ENCODE data around the gene AARS2. TPM values are rescaled to one million over a fixed set of nuclear protein-coding genes. Genes with fewer than 3 reads are reported as not detected.
A peak's percentile ranks its signal among the peaks of the same experiment; 100 is the strongest.

The AARS2 gene
- total RNA-seq, 1 donor from 2014 or later: 23.0 TPM

- Mint-ChIP-seq H3K27me3 (ENCODE audit: insufficient read depth) (peaks cover 55% of the 10 kb centered on the region), H3K36me3 (ENCODE audit: low read depth) (no peaks in the 10 kb centered on the region), H3K4me3 (no peak overlapping the region), H3K9me3 (no peaks in the 10 kb centered on the region), H3K27ac (no peak overlapping the region), H3K4me1 (ENCODE audit: low read depth) (no peaks in the 10 kb centered on the region)
- intact Hi-C loops (cut with micrococcal nuclease): no loop called here
- DNase-seq (ENCODE audit: low spot score): no peak
These were observed 37.1 kb downstream of the AARS2 start for GRCh38 chr6:44275749-44276648.

GRCh38 chr6:44275271-44275748 is 37.8 kb downstream of the AARS2 start:
- DNase-seq (ENCODE audit: low spot score): no peak
- Mint-ChIP-seq H3K9me3 (no peaks in the 10 kb centered on the region), H3K27ac (no peak overlapping the region), H3K27me3 (ENCODE audit: insufficient read depth) (peaks cover 56% of the 10 kb centered on the region), H3K4me1 (ENCODE audit: low read depth) (no peaks in the 10 kb centered on the region), H3K4me3 (no peak overlapping the region), H3K36me3 (ENCODE audit: low read depth) (no peaks in the 10 kb centered on the region)
- intact Hi-C loops (cut with micrococcal nuclease): no loop called here

DNA sequence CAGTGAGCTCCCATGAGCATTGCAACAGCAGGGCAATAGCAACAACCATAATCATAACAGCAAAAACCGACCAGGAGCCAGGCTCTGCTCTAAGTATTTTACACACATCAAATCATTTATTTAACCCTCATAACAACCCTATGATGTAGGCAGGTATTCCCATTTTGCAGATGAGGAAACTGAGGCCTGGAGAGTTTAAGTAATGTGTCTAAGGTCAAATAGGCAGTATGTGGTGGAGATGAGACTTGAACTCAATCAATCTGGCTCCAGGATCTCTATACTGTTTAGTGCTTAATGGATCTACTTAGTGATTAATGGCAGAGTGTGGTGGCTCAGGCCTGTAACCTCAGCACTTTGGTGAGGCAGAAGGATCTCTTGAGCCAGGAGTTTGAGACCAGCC is 39.5 kb downstream of the AARS2 start:
- peaks cover 10% of the 10 kb centered on the region for H3K4me1 Mint-ChIP-seq (ENCODE audit: low read depth)
- H3K36me3 Mint-ChIP-seq (ENCODE audit: low read depth): no peaks in the 10 kb centered on the region
- no peak overlapping the region for H3K4me3 Mint-ChIP-seq
- H3K9me3 Mint-ChIP-seq: no peaks in the 10 kb centered on the region
- intact Hi-C loops (cut with micrococcal nuclease): no loop called here
- peaks cover 64% of the 10 kb centered on the region for H3K27me3 Mint-ChIP-seq (ENCODE audit: insufficient read depth)
- DNase-seq (ENCODE audit: low spot score): no peak
- H3K27ac Mint-ChIP-seq: no peak overlapping the region

- no peak for DNase-seq (ENCODE audit: low spot score)
- intact Hi-C loops (cut with micrococcal nuclease): no loop called here
These were observed 40.1 kb downstream of the AARS2 start for GRCh38 chr6:44272999-44273566.

DNA sequence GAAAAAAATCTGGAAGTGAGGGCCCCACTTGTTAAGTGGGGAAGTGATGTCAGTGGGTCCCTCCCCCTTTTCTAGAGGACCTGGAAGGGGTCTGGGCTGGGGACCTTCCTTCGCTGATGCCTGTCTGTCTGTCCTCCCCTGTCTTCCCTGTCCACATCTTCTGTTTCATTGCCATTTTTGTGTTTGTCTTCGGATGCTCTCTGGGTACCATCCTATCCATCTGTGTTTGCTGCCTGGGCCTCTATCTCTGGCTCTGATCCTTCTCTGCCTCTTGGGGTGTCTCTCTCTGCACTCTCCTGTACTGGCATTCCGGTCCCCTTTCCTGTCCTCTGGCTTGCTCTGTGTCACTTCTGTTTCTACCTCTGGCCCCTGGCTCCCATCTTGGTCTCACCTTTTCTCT is 40.6 kb downstream of the AARS2 start:
- peak overlapping the region; percentile 3 for H3K4me3 Mint-ChIP-seq
- no peak overlapping the region for H3K27ac Mint-ChIP-seq
- no peaks in the 10 kb centered on the region for H3K36me3 Mint-ChIP-seq (ENCODE audit: low read depth)
- intact Hi-C loops (cut with micrococcal nuclease): no loop called here
- DNase-seq (ENCODE audit: low spot score): no peak
- H3K9me3 Mint-ChIP-seq: no peaks in the 10 kb centered on the region
- peaks cover 60% of the 10 kb centered on the region for H3K27me3 Mint-ChIP-seq (ENCODE audit: insufficient read depth)
- H3K4me1 Mint-ChIP-seq (ENCODE audit: low read depth): peaks cover 14% of the 10 kb centered on the region

More at GRCh38 chr6:44272999-44273566, 40.1 kb downstream of the AARS2 start:
- Mint-ChIP-seq H3K27ac (no peak overlapping the region), H3K27me3 (ENCODE audit: insufficient read depth) (peaks cover 65% of the 10 kb centered on the region), H3K4me3 (peak overlapping the region; percentile 3), H3K36me3 (ENCODE audit: low read depth) (no peaks in the 10 kb centered on the region), H3K9me3 (no peaks in the 10 kb centered on the region), H3K4me1 (ENCODE audit: low read depth) (peaks cover 10% of the 10 kb centered on the region)

DNA sequence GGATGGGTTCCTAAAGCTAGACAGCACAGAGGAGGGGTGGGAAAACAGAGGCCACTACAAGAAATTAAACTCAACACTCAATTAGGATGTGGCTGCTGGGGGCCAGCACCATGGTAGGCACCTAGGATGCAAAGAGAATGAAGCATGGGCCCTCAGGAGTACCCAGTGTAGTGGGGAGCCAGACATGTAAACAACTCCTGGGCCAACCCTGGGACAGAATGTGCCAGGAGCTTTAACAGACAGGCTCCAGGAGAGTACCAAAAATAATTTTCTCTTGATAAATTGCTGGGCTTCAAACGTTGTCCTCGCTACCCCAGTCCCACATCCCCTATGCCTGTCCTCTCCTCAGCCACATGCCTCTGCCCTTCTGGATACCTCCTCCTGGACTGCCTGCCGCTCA is 41.2 kb downstream of the AARS2 start:
- Mint-ChIP-seq H3K4me3 (peak overlapping the region; percentile 9), H3K36me3 (ENCODE audit: low read depth) (no peaks in the 10 kb centered on the region), H3K4me1 (ENCODE audit: low read depth) (peaks cover 17% of the 10 kb centered on the region), H3K27ac (no peak overlapping the region), H3K9me3 (no peaks in the 10 kb centered on the region), H3K27me3 (ENCODE audit: insufficient read depth) (peaks cover 54% of the 10 kb centered on the region)
- DNase-seq (ENCODE audit: low spot score): no peak
- intact Hi-C loops (cut with micrococcal nuclease): no loop called here

DNA sequence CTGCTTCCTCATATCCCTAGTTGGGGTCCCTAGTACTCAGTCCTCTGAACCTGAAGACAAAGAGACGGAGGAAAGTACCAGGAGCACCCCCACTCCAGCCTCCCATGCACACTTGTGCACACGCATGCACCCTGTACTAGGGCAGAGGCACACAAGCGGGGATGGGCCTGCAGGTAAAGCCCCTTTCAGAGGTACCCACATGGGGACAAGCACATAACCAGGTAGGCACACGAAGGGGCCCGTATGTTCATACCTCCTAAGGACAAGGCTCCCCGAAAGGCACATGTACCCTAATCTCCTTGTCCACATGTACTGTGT is 41.8 kb downstream of the AARS2 start:
- peak overlapping the region; percentile 54 for H3K4me3 Mint-ChIP-seq
- no peak for DNase-seq (ENCODE audit: low spot score)
- intact Hi-C loops (cut with micrococcal nuclease): no loop called here
- H3K9me3 Mint-ChIP-seq: no peaks in the 10 kb centered on the region
- H3K36me3 Mint-ChIP-seq (ENCODE audit: low read depth): no peaks in the 10 kb centered on the region
- peaks cover 50% of the 10 kb centered on the region for H3K27me3 Mint-ChIP-seq (ENCODE audit: insufficient read depth)
- no peak overlapping the region for H3K27ac Mint-ChIP-seq
- H3K4me1 Mint-ChIP-seq (ENCODE audit: low read depth): peaks cover 23% of the 10 kb centered on the region

GRCh38 chr6:44270526-44271405 is 42.4 kb downstream of the AARS2 start:
- Mint-ChIP-seq H3K36me3 (ENCODE audit: low read depth) (no peaks in the 10 kb centered on the region), H3K4me1 (ENCODE audit: low read depth) (peaks cover 29% of the 10 kb centered on the region), H3K27ac (no peak overlapping the region), H3K4me3 (peak overlapping the region; percentile 54), H3K27me3 (ENCODE audit: insufficient read depth) (peaks cover 50% of the 10 kb centered on the region), H3K9me3 (no peaks in the 10 kb centered on the region)
- DNase-seq (ENCODE audit: low spot score): no peak
- intact Hi-C loops (cut with micrococcal nuclease): no loop called here

DNA sequence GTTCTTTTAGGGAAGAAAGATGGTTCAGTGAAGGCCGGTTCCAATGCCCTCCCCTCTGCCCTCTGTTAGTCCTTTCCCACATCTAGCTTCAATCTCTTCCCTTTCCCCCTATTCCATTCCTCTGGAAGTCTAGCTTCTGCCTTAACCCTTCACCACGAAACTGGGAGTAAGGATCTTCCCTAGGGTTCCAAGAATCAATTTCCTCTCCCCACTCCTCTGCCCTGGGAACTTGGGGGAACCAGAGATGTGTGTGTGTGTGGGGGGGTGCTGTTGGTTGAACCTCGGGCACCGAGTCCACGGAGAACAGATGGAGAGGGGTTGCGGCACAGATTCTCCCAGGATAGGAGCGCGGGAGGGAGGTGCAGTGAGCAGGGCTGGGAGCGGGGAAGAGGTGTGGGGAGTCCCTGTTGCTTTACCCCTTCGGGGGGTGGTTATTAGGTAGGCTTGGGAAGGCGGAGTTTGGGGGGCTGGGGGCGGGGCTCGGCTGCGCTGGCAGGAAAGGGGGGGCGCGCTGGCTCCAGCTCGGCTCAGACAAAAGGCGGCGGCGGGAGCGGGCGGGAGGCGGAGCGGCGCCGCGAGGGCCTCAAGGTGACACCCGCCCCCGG is 43.1 kb downstream of the AARS2 start, which contains the start of gene TMEM151B:
Gene TMEM151B (plus strand): TSS at position 530 of the 605 bp plus-strand sequence. CDS start 293 bp downstream, outside the sequence.
- Mint-ChIP-seq H3K27ac (no peak within 1 kb of the TSS), H3K9me3 (no peaks in the 10 kb centered on the region)

DNA sequence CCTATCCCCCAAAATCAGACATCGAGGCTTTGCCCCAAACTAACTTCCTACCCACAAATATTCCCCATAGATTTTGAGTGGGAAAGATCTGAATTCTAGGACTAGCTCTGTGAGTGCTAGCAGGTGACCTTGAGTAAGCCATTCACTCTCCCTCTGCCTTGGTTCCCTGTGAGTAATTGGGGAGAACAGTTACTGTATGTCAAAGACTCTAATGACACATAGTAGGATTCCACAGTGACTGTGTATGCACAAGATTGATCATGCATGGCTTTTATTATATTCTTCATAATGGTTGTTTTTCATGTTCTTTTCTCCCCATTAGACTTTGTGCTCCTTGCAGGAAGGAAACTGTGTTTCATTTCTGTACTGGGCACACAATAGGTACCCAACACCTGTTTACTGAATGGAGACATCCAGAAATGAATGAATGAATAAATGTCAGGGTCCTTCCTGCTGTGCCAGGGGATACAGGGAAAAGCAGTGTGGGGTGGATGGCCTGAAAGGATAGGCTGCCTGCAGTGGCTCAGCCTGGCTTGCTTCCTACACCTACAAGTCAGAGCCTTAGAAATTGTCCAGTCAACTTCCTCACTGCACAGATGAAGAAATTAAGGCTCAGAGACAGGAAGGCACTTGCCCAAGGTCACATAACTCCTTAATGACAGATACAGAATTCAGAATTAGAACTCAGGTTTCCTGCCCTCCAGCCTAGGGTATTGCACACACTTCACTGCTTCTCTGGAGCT is 43.8 kb downstream of the AARS2 start:
- H3K4me1 Mint-ChIP-seq (ENCODE audit: low read depth): peaks cover 31% of the 10 kb centered on the region
- peak overlapping the region; percentile 45 for H3K4me3 Mint-ChIP-seq
- H3K27ac Mint-ChIP-seq: no peak overlapping the region
- no peaks in the 10 kb centered on the region for H3K9me3 Mint-ChIP-seq
- DNase-seq (ENCODE audit: low spot score): no peak
- H3K27me3 Mint-ChIP-seq (ENCODE audit: insufficient read depth): peaks cover 44% of the 10 kb centered on the region
- intact Hi-C loops (cut with micrococcal nuclease): loop anchor here (2.0 kb wide), 3 partner anchors 27 to 185 kb away; no protein-coding TSS in a partner anchor
- H3K36me3 Mint-ChIP-seq (ENCODE audit: low read depth): no peaks in the 10 kb centered on the region

More for the DNA sequence above, 43.1 kb downstream of the AARS2 start, which contains the start of gene TMEM151B:
- peak within 1 kb of the TSS; percentile 54 for H3K4me3 Mint-ChIP-seq
- no peak for DNase-seq (ENCODE audit: low spot score)
- intact Hi-C loops (cut with micrococcal nuclease): loop anchor here (2.0 kb wide), 3 partner anchors 27 to 185 kb away; no protein-coding TSS in a partner anchor
- H3K27me3 Mint-ChIP-seq (ENCODE audit: insufficient read depth): peaks cover 50% of the 10 kb centered on the region
- no peaks in the 10 kb centered on the region for H3K36me3 Mint-ChIP-seq (ENCODE audit: low read depth)
- peaks cover 31% of the 10 kb centered on the region for H3K4me1 Mint-ChIP-seq (ENCODE audit: low read depth)

DNA sequence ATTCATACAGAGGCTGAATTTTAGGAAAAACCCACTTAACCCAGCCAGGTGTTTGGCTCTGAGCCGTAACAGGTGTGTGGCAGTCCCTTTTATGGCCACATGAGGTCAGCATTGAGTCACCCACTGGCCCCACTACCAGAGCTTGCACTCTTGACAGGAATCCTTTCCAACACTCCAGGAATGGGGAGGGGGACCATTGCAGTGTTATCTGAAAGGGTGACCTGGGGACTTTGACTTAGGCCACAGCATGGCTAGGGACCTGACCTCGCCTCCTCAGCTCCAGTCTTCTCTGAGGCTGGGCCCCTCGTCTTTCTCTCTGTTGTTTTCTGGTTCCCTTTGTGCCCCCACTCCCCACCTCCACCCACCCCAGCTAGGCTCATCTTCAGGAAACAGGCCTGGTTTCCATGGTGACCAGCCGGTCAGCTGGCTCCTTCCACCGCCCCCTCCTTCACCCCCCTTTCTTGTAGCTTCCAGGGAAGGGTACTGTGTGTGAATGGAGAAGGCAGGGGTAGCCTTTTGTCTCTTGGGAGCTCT is 45.0 kb downstream of the AARS2 start:
- no peaks in the 10 kb centered on the region for H3K9me3 Mint-ChIP-seq
- peaks cover 42% of the 10 kb centered on the region for H3K4me1 Mint-ChIP-seq (ENCODE audit: low read depth)
- no peak overlapping the region for H3K4me3 Mint-ChIP-seq
- no peak for DNase-seq (ENCODE audit: low spot score)
- H3K36me3 Mint-ChIP-seq (ENCODE audit: low read depth): peaks cover 7% of the 10 kb centered on the region
- H3K27me3 Mint-ChIP-seq (ENCODE audit: insufficient read depth): peaks cover 37% of the 10 kb centered on the region
- no peak overlapping the region for H3K27ac Mint-ChIP-seq
- intact Hi-C loops (cut with micrococcal nuclease): loop anchor here (1.0 to 2.0 kb wide), 6 partner anchors 29 to 187 kb away; partner anchors contain the start of gene AARS2

Measured in activated T-helper 1 cell treated with anti-CD3 and anti-CD28 coated beads, Interleukin-12 subunit alpha, Interleukin-12 subunit beta, Interleukin-2, Interleukin-4 antibody, amounts not matched to agents 30 ng/mL and 10 ng/mL and 1 ng/mL, durations not matched to agents 14 hours and 24 hours and 36 hours (primary cell).